ENCODE measurements around the gene DNAJB14.

GRCh38 chr4:99961711-99962110 lies 15.3 kb upstream of the DNAJB14 start:
- TF ChIP-seq CTCF (IDR thresholded peaks at IDR 0.05) (no peak), EP300 (IDR thresholded peaks at IDR 0.05) (no peak)

Measured in esophagus muscularis mucosa (tissue), 3 donors.